Stomach (tissue), 9 donors: ENCODE data around the gene HDLBP. TPM values are rescaled to one million over a fixed set of nuclear protein-coding genes. Genes with fewer than 3 reads are reported as not detected.
"Not testable (repeated sequence)": the region's sequence is repeated elsewhere in the genome, so short reads cannot be mapped to it uniquely, and the experiment has no call there.

ENCODE experiments used
- DNase-seq, 2 donors: peaks; one replicate each; pipeline versions ENCODE4 v3.0.0 to v3.0.0-alpha.2; 2013 to 2019
- H3K27ac ChIP-seq, 5 donors: fragments of 200-600 bp in 4 of 5; sonication (generic) in 4 of 5; one replicate each; pipeline ENCODE4 v1.5.1; 2013 to 2019; ENCODE audit warnings: mild to moderate bottlenecking in 1 of 5, moderate library complexity in 1 of 5
- H3K27me3 ChIP-seq, 3 donors: fragments of 200-600 bp; sonication (generic); one replicate each; pipeline ENCODE4 v1.5.1; 2017 to 2019; ENCODE audit warnings: mixed run types in 1 of 3
- H3K36me3 ChIP-seq, 4 donors: fragments of 200-600 bp; sonication (generic); 1 replicate in 3 of 4; 2 replicates in 1 of 4; pipeline ENCODE4 v1.5.1; 2016 to 2019
- H3K4me1 ChIP-seq, 4 donors: fragments of 200-600 bp; sonication (generic); one replicate each; pipeline ENCODE4 v1.5.1; 2016 to 2019
- H3K4me3 ChIP-seq, 4 donors: fragments of 200-600 bp; sonication (generic) in 3 of 4; one replicate each; pipeline ENCODE4 v1.5.1; 2016 to 2019; ENCODE audit warnings: mild to moderate bottlenecking in 1 of 4
- H3K9me3 ChIP-seq, 4 donors: fragments of 200-600 bp; sonication (generic); one replicate each; pipeline ENCODE4 v1.5.1; 2016 to 2019
- EP300 ChIP-seq: sonication (generic); formaldehyde crosslinking; IDR thresholded peaks from one replicate; pipeline ENCODE4 v1.6.1; 2017; ENCODE audit warnings: antibody characterized with exemption
- POLR2A ChIP-seq, 4 donors: fragments of 450-650 bp; IDR thresholded peaks; one replicate each; pipeline ENCODE4 v1.6.1; 2016; ENCODE audit warnings: antibody characterized with exemption in 4 of 4, control low read depth in 2 of 4, mild to moderate bottlenecking in 1 of 4, moderate library complexity in 1 of 4
- POLR2AphosphoS5 ChIP-seq, 3 donors: sonication (generic); formaldehyde crosslinking; IDR thresholded peaks; one replicate each; pipeline ENCODE4 v1.6.1; 2016; ENCODE audit warnings: antibody characterized with exemption in 3 of 3
- WGBS, 5 donors: extraction: QIAGEN DNeasy Blood & Tissue Kit in 3 of 5; methylation state at CpG; one replicate each; pipeline versions ENCODE4 v1.1.5 to v1.1.7; 2013 to 2018; 5-methylcytosine and 5-hydroxymethylcytosine counted together
- intact Hi-C: fragments of 100-400 bp; cut with DNase I; formaldehyde crosslinking; loops from one replicate; pipeline ENCODE4 v1.15.1; 2023; ENCODE audit warnings: low total_unique reads
- polyA plus RNA-seq, 3 donors: library from polyadenylated mRNA; stranded (reverse); fragments of 200-250 nt; gene quantifications; one replicate each; pipeline ENCODE4 v1.2.3, GENCODE V29; 2013
- total RNA-seq, 5 donors: library from RNA; depleted of rRNA; stranded (reverse); fragments of >200 nt; gene quantifications; one replicate each; pipeline versions ENCODE4 v1.1.0 to v1.2.3, GENCODE V29; 2014 to 2016
- TF ChIP-seq, protein P1 (sequence below), 7 experiments: fragments of 450-650 bp in 4 of 7; fragments of 200-600 bp in 3 of 7; sonication (generic) in 3 of 7; IDR thresholded peaks; one replicate each; pipeline ENCODE4 v1.5.1; 2016 to 2019; ENCODE audit warnings: antibody characterized with exemption in 7 of 7, control low read depth in 2 of 7, mild to moderate bottlenecking in 1 of 7
- donor health status: healthy with polysubstance abuse.
- donor health status: Bipolar disorder and iron deficiency.
- donor health status: healthy.

Gene HDLBP
- total and polyA plus RNA-seq, 8 donors, result 171 to 752 (median 397) TPM

DNA sequence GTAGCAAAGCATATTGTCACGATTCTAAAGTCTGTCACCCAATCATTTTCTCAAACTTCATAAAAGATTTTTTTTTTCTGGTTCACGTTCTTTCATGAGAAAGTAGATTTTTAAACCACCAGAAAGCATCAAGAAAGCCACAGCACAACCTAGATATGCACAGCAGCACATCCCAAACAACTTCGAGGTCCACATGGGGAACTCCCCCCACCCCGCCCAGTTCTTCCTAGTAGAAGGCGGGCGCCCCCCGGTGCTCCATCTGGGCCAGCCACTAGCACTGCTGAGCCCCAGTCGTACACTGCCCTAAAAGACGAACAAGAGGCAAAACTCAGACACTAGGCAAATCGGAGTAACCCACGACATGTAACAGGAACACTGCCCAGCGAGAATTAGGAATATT, 15.5 kb downstream of the HDLBP start:
- WGBS, 5 donors, result 69 to 76% (median 74%) methylated on average over 12 of the region's 12 CpGs
- TF ChIP-seq, protein P1, sequence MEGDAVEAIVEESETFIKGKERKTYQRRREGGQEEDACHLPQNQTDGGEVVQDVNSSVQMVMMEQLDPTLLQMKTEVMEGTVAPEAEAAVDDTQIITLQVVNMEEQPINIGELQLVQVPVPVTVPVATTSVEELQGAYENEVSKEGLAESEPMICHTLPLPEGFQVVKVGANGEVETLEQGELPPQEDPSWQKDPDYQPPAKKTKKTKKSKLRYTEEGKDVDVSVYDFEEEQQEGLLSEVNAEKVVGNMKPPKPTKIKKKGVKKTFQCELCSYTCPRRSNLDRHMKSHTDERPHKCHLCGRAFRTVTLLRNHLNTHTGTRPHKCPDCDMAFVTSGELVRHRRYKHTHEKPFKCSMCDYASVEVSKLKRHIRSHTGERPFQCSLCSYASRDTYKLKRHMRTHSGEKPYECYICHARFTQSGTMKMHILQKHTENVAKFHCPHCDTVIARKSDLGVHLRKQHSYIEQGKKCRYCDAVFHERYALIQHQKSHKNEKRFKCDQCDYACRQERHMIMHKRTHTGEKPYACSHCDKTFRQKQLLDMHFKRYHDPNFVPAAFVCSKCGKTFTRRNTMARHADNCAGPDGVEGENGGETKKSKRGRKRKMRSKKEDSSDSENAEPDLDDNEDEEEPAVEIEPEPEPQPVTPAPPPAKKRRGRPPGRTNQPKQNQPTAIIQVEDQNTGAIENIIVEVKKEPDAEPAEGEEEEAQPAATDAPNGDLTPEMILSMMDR (IDR thresholded peaks at IDR 0.05), result no peak
- TF ChIP-seq EP300 (no peak), POLR2A (IDR thresholded peaks at IDR 0.05) (no peak), POLR2AphosphoS5 (IDR thresholded peaks at IDR 0.05) (no peak)
- DNase-seq, result no peak
- H3K4me3 ChIP-seq, result no peak overlapping the region
- H3K9me3 ChIP-seq, result no peaks in the 10 kb centered on the region
- peaks cover 20 to 71% (median 50%) of the 10 kb centered on the region in 4 donors for H3K4me1 ChIP-seq
- peaks cover 0 to 10% (median 7%) of the 10 kb centered on the region in 4 donors for H3K36me3 ChIP-seq
- no peaks in the 10 kb centered on the region for H3K27me3 ChIP-seq
- H3K27ac ChIP-seq, result no peak overlapping the region
- intact Hi-C loops, result no loop called here

DNA sequence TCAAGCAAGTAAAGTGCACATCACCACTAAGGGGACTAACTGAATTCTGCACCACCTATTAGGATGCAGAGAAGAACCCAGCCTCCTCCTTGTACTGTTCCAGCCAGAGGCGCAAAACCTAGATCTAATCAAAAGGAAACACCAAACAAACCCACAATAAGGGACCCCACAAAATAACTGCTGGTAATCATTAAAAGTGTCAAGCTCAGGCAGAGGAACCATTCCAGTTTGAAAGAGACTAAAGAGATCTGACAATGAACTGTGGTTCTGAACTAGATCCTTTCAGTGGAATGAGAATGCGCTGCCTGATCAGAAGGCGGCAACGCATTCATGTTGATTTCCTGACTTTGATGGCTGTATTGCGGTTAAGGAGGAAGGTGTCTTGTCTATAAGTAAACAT, 16.8 kb downstream of the HDLBP start:
- 69 to 81% (median 71%) methylated on average over 5 of the region's 5 CpGs for WGBS, 5 donors
- no peak overlapping the region for H3K4me3 ChIP-seq

DNA sequence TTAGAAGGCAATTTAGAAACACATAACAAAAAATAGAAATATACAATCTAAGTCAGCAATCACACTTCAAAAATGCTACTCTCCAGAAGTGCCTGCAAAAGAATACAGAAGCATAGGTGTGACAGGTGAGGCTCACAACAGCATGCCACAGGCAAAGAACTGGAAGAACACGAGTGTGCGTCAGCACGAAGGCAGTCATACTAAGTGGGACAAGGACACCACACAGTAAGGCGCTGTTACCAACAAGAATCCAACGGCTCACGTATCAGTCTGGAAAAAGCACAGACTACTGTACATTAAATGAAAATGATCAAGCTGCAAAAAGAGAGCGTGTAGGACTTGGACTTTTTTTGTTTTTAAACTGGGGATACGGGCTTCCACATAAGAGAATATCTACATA, 18.7 kb downstream of the HDLBP start:
- Histone ChIP-seq H3K36me3 (peaks cover 0 to 10% (median 7%) of the 10 kb centered on the region in 4 donors), H3K4me3 (no peak overlapping the region), H3K27me3 (no peaks in the 10 kb centered on the region), H3K4me1 (peaks cover 1 to 53% (median 26%) of the 10 kb centered on the region in 4 donors), H3K27ac (no peak overlapping the region), H3K9me3 (no peaks in the 10 kb centered on the region)
- 91 to 96% (median 94%) methylated on average over 8 of the region's 8 CpGs for WGBS, 5 donors
- TF ChIP-seq POLR2A (IDR thresholded peaks at IDR 0.05), result no peak
- TF ChIP-seq, protein P1 (IDR thresholded peaks at IDR 0.05), result no peak
- no peak for TF ChIP-seq POLR2AphosphoS5 (IDR thresholded peaks at IDR 0.05)
- TF ChIP-seq EP300, result no peak
- intact Hi-C loops, result no loop called here
- no peak for DNase-seq

More for the DNA sequence above, 16.8 kb downstream of the HDLBP start:
- peaks cover 0 to 10% (median 7%) of the 10 kb centered on the region in 4 donors for H3K36me3 ChIP-seq
- TF ChIP-seq EP300, result no peak
- TF ChIP-seq, protein P1 (IDR thresholded peaks at IDR 0.05), result no peak
- no peak for TF ChIP-seq POLR2A (IDR thresholded peaks at IDR 0.05)
- no peak for TF ChIP-seq POLR2AphosphoS5 (IDR thresholded peaks at IDR 0.05)
- no peak overlapping the region for H3K27ac ChIP-seq
- H3K4me1 ChIP-seq, result peaks cover 18 to 58% (median 42%) of the 10 kb centered on the region in 4 donors
- no peaks in the 10 kb centered on the region for H3K9me3 ChIP-seq
- no peaks in the 10 kb centered on the region for H3K27me3 ChIP-seq
- intact Hi-C loops, result no loop called here
- DNase-seq, result no peak

DNA sequence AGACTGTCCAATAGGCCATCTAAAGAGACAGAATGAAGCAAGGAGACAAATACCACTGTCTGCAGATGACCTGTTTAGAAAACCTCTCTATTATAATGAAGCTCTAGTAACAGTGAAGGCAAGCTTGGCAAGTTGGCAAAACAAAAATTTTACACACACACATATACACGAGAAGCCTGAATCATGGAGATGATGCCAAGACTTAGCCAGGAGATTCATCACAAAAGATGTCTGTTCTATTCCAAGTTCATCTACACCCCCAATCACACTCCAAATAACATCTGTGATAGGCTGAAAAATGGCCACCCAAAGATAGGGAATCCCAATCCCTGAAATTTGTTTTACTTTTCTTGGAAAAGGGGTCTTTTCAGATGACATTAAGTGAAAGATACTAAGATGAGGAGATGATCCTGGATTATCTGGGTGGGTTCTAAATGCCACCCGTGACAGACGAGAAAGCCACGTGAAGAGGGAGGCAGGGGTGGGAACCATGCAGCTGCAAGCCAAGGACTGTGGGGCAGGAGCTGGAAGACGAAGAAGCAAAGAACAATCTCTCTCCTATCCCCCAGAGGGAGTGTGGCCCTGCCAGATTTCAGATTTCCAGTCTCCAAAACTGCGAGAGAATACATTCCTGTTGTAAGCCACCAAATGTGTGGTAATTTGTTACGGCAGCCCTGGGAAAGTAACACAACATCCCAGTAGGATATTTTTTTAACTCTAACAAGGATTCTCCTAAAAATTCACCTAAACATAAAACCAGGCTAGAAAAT, 20.0 kb downstream of the HDLBP start:
- no peak overlapping the region for H3K27ac ChIP-seq
- peaks cover 0 to 43% (median 20%) of the 10 kb centered on the region in 4 donors for H3K4me1 ChIP-seq
- DNase-seq, result no peak
- H3K27me3 ChIP-seq, result no peaks in the 10 kb centered on the region
- H3K9me3 ChIP-seq, result no peaks in the 10 kb centered on the region
- intact Hi-C loops, result no loop called here
- WGBS, 5 donors, result 78 to 89% (median 85%) methylated on average over 7 of the region's 7 CpGs
- H3K36me3 ChIP-seq, result peaks cover 0 to 10% (median 7%) of the 10 kb centered on the region in 4 donors
- no peak overlapping the region for H3K4me3 ChIP-seq
- TF ChIP-seq EP300, result no peak

DNA sequence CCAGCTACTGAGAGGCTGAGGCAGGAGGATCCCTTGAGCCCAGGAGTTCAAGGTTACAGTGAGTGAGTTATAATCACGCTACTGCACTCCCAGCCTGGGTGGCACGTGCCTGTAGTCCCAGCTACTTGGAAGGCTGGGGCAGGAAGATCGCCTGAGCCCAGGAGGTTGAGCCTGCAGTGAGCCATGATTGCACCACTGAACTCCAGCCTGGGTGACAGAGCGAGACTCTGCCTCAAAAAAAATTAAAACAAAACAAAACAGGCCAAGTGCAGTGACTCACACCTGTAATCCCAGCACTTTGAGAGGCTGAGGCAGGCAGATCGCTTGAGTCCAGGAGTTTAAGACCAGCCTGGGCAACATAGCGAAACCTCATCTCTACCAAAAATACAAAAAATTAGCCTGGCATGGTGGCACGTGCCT, 22.1 kb downstream of the HDLBP start:
- H3K9me3 ChIP-seq, H3K4me3 ChIP-seq, H3K27ac ChIP-seq, intact Hi-C loops, H3K27me3 ChIP-seq, DNase-seq: not testable (repeated sequence)
- WGBS, 5 donors, result 80 to 91% (median 85%) methylated on average over 7 of the region's 7 CpGs
- H3K4me1 ChIP-seq, result peaks cover 0 to 41% (median 19%) of the 10 kb centered on the region in 4 donors
- peaks cover 0 to 11% (median 10%) of the 10 kb centered on the region in 4 donors for H3K36me3 ChIP-seq
